ENCODE measurements around the gene ZNF716.
"Not testable (repeated sequence)": the region's sequence is repeated elsewhere in the genome, so short reads cannot be mapped to it uniquely, and the experiment has no call there.

Gene ZNF716

GRCh38 chr7:57426629-57427003, 23.4 kb upstream of the ZNF716 start:
- DNase-seq, result no peak

GRCh38 chr7:57427146-57427545, 22.8 kb upstream of the ZNF716 start:
- DNase-seq, result no peak

- no peak for DNase-seq
These were observed 22.4 kb upstream of the ZNF716 start for GRCh38 chr7:57427594-57427993.

GRCh38 chr7:57432583-57432982, 17.4 kb upstream of the ZNF716 start:
- no peak for DNase-seq

- no peak for DNase-seq
These were observed 12.4 kb upstream of the ZNF716 start for GRCh38 chr7:57437581-57437980.

GRCh38 chr7:57438244-57438643, 11.7 kb upstream of the ZNF716 start:
- no peak for DNase-seq

GRCh38 chr7:57443567-57443966, 6.4 kb upstream of the ZNF716 start:
- no peak for DNase-seq

- not testable (repeated sequence) for DNase-seq
These were observed 19.3 kb downstream of the ZNF716 start for GRCh38 chr7:57469186-57469828.

GRCh38 chr7:57480304-57480703, 30.3 kb downstream of the ZNF716 start:
- DNase-seq, result not testable (repeated sequence)

- not testable (repeated sequence) for DNase-seq
These were observed 35.0 kb downstream of the ZNF716 start for GRCh38 chr7:57485022-57485421.

GRCh38 chr7:57487957-57488356, 38.0 kb downstream of the ZNF716 start:
- DNase-seq, result no peak

GRCh38 chr7:57495111-57495510, 45.1 kb downstream of the ZNF716 start:
- not testable (repeated sequence) for DNase-seq

GRCh38 chr7:57496395-57496794, 46.4 kb downstream of the ZNF716 start:
- no peak for DNase-seq

GRCh38 chr7:57505176-57505575, 55.2 kb downstream of the ZNF716 start:
- DNase-seq, result no peak
